OCI-LY1 (cell line): ENCODE results near the gene OR4C5.

ENCODE experiments used
- CTCF ChIP-seq: fragments of 200-600 bp; sonication (generic), shearing (Covaris generic); IDR thresholded peaks from 2 replicates; pipeline ENCODE4 v1.5.1; 2017; ENCODE audit warnings: mild to moderate bottlenecking, antibody characterized with exemption, low read length, moderate library complexity, mixed read lengths
- EZH2 ChIP-seq: fragments of 200-600 bp; sonication (generic), shearing (Covaris generic); IDR thresholded peaks from 2 replicates; pipeline ENCODE4 v1.8.0; 2017; ENCODE audit warnings: borderline replicate concordance, mixed run types, mild to moderate bottlenecking, antibody characterized with exemption, low read length, moderate library complexity, mixed read lengths

- no peak for TF ChIP-seq CTCF
- no peak for TF ChIP-seq EZH2
Observed at GRCh38 chr11:48366365-48366764, at the start of gene OR4C5.
